DND-41 (cell line): ENCODE data around the gene TSPAN18.

Experiments
- CTCF ChIP-seq: IDR thresholded peaks from 2 replicates; pipeline ENCODE4 v1.5.1; 2012; ENCODE audit warnings: borderline replicate concordance, low read length, moderate library complexity, mild to moderate bottlenecking; ENCODE audit not compliant: poor library complexity, severe bottlenecking; ENCODE audit errors: extremely low read depth
- EZH2 ChIP-seq: IDR thresholded peaks from 3 replicates; pipeline ENCODE4 v1.6.1; 2012; ENCODE audit warnings: borderline replicate concordance, low read depth, mild to moderate bottlenecking, moderate library complexity, low read length, inconsistent platforms; ENCODE audit not compliant: severe bottlenecking

GRCh38 chr11:44959064-44959463 lies 232.3 kb downstream of the TSPAN18 start:
- TF ChIP-seq EZH2 (no peak), CTCF (no peak)
